K562 treated with DMSO at 1 percent for 4 hours (cell line): ENCODE measurements around the gene FOXA1. TPM values are rescaled to one million over a fixed set of nuclear protein-coding genes. Genes with fewer than 3 reads are reported as not detected.

ENCODE experiments used
- total RNA-seq: library from RNA; unstranded; fragments of 300-600 nt; gene quantifications from 2 replicates; pipeline ENCODE4 v1.2.3, GENCODE V29; 2022; ENCODE audit not compliant: insufficient read depth

Gene FOXA1
- 1.6 and 2.8 TPM in 2 replicates for total RNA-seq

DNA sequence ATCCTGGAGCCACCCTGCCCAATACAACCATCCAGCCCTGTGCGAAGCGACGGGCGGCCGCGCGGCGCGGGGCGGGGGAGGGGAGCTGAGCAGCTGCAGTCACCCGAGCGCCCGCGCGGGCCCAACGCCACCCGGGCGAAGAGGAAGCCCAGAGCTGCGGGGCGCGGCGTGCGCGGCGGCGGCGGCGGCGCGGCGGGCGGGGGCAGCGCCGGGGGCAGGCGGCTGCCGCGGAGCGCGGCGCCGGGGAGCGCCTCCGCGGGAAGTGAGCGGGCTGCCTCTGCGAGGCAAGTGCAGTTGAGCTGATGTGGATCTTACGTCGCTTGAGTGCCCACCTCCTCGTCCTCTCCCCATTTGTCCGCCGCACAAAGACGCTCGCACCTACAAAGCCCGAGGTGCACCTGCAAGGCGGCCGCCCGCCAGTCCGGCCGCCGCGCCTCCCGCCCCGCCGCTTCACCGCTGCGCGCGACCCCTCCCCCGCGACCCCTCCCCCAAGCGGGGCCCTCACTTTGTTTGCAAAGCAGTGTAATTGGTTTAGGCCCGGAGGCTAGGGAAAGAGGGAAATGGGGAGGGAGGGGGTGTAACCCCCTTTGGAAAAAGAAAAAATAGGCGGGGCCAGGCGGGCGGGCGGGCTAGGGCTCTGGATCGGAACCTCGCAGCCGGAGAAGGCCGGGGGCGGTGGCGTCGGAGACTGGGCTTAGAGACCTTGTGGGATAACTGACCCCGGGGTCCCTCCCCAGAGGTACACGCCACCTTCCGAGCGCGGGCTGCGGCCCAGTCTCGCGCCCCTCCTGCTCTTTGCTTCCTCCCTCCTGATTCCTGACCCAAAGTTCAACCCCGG lies at the start of gene FOXA1, which contains the start of gene TTC6:
Gene FOXA1, minus strand, starts transcription at position 279 of the 838 bp plus-strand sequence. Its CDS starts 277 bp downstream, at position 2.
Gene TTC6, plus strand, starts transcription at position 659 of the 838 bp plus-strand sequence. CDS start 26,436 bp downstream, outside the sequence.

Other genes with a start within 250 kb of the FOXA1 start
- not detected in 2 replicates for gene TTC6, start 380 bp upstream of the FOXA1 start, total RNA-seq